Astrocyte (in vitro differentiated cells and primary cell): ENCODE measurements around the gene NMNAT3.

ENCODE experiments used
- CTCF ChIP-seq: IDR thresholded peaks from 2 replicates; pipeline ENCODE4 v1.5.1; 2011; ENCODE audit warnings: low read depth, mild to moderate bottlenecking, inconsistent platforms, low read length, moderate library complexity; ENCODE audit not compliant: insufficient read depth
- EZH2 ChIP-seq: IDR thresholded peaks from 2 replicates; pipeline ENCODE4 v1.6.1; 2012; ENCODE audit warnings: mild to moderate bottlenecking, low read length, inconsistent platforms; ENCODE audit not compliant: insufficient read depth

- TF ChIP-seq CTCF (no peak), EZH2 (no peak)
These were observed 116.4 kb downstream of the NMNAT3 start for GRCh38 chr3:139561255-139561817.
